ENCODE measurements around the gene SLC34A1. TPM values are rescaled to one million over a fixed set of nuclear protein-coding genes. Genes with fewer than 3 reads are reported as not detected.

The SLC34A1 gene
- total and polyA plus RNA-seq, 2 experiments from 2014 or later: not detected

- Histone ChIP-seq H3K27me3 (no peaks in the 10 kb centered on the region), H3K4me3 (peak overlapping the region; percentile 30), H3K27ac (peak overlapping the region; percentile 95), H3K9me3 (ENCODE audit: low read depth) (no peaks in the 10 kb centered on the region), H3K4me1 (ENCODE audit: low read depth) (peaks cover 41% of the 10 kb centered on the region), H3K36me3 (no peaks in the 10 kb centered on the region)
- DNase-seq (ENCODE audit: low read depth in 1 of 2, low spot score in 1 of 2): peak; percentile 92 to 94
- TF ChIP-seq, protein P1, sequence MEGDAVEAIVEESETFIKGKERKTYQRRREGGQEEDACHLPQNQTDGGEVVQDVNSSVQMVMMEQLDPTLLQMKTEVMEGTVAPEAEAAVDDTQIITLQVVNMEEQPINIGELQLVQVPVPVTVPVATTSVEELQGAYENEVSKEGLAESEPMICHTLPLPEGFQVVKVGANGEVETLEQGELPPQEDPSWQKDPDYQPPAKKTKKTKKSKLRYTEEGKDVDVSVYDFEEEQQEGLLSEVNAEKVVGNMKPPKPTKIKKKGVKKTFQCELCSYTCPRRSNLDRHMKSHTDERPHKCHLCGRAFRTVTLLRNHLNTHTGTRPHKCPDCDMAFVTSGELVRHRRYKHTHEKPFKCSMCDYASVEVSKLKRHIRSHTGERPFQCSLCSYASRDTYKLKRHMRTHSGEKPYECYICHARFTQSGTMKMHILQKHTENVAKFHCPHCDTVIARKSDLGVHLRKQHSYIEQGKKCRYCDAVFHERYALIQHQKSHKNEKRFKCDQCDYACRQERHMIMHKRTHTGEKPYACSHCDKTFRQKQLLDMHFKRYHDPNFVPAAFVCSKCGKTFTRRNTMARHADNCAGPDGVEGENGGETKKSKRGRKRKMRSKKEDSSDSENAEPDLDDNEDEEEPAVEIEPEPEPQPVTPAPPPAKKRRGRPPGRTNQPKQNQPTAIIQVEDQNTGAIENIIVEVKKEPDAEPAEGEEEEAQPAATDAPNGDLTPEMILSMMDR (IDR thresholded peaks at IDR 0.05; ENCODE audit: low read depth, low read length): no peak
Measured at GRCh38 chr5:177366528-177367322, 17.5 kb upstream of the SLC34A1 start.

GRCh38 chr5:177367323-177367848 lies 16.8 kb upstream of the SLC34A1 start:
- Histone ChIP-seq H3K4me1 (ENCODE audit: low read depth) (peaks cover 37% of the 10 kb centered on the region), H3K4me3 (peak overlapping the region; percentile 30), H3K27me3 (no peaks in the 10 kb centered on the region), H3K9me3 (ENCODE audit: low read depth) (no peaks in the 10 kb centered on the region), H3K27ac (peak overlapping the region; percentile 95), H3K36me3 (no peaks in the 10 kb centered on the region)
- TF ChIP-seq, protein P1 (IDR thresholded peaks at IDR 0.05; ENCODE audit: low read depth, low read length): peak; percentile 25
- DNase-seq (ENCODE audit: low read depth in 1 of 2, low spot score in 1 of 2): no peak

- H3K9me3 ChIP-seq (ENCODE audit: low read depth): no peaks in the 10 kb centered on the region
- no peaks in the 10 kb centered on the region for H3K27me3 ChIP-seq
- no peaks in the 10 kb centered on the region for H3K36me3 ChIP-seq
- TF ChIP-seq, protein P1 (IDR thresholded peaks at IDR 0.05; ENCODE audit: low read depth, low read length): no peak
- DNase-seq (ENCODE audit: low read depth in 1 of 2, low spot score in 1 of 2): no peak
- no peak overlapping the region for H3K4me3 ChIP-seq
- H3K4me1 ChIP-seq (ENCODE audit: low read depth): peaks cover 35% of the 10 kb centered on the region
- no peak overlapping the region for H3K27ac ChIP-seq
Measured at GRCh38 chr5:177367981-177368868, 16.0 kb upstream of the SLC34A1 start.

- no peaks in the 10 kb centered on the region for H3K9me3 ChIP-seq (ENCODE audit: low read depth)
- no peaks in the 10 kb centered on the region for H3K27me3 ChIP-seq
- H3K4me1 ChIP-seq (ENCODE audit: low read depth): peaks cover 35% of the 10 kb centered on the region
- TF ChIP-seq, protein P1 (IDR thresholded peaks at IDR 0.05; ENCODE audit: low read depth, low read length): peak; percentile 69
- no peaks in the 10 kb centered on the region for H3K36me3 ChIP-seq
- H3K27ac ChIP-seq: no peak overlapping the region
- H3K4me3 ChIP-seq: no peak overlapping the region
- peak; percentile 38 to 61 for DNase-seq (ENCODE audit: low read depth in 1 of 2, low spot score in 1 of 2)
Measured at GRCh38 chr5:177368869-177369644, 15.2 kb upstream of the SLC34A1 start.
